Neural progenitor cell (in vitro differentiated cells): ENCODE measurements around the gene UBXN1. TPM values are rescaled to one million over a fixed set of nuclear protein-coding genes. Genes with fewer than 3 reads are reported as not detected.

Source experiments
- DNase-seq: peaks from one replicate; pipeline ENCODE4 v3.0.0-alpha.2; 2016; ENCODE audit warnings: low spot score
- H2AFZ ChIP-seq: fragments of 200-600 bp; sonication (generic); replicated peaks from 2 replicates; pipeline ENCODE4 v1.6.1; 2016; ENCODE audit warnings: antibody characterized with exemption
- H3F3A ChIP-seq: fragments of 200-600 bp; sonication (generic); 2 replicates; pipeline ENCODE4 v1.6.1; 2016; ENCODE audit warnings: antibody characterized with exemption, low read depth
- H3K27ac ChIP-seq: fragments of 200-600 bp; sonication (generic); 2 replicates; pipeline ENCODE4 v1.5.1; 2016; ENCODE audit warnings: mild to moderate bottlenecking
- H3K27me3 ChIP-seq: fragments of 200-600 bp; sonication (generic); 2 replicates; pipeline ENCODE4 v1.6.1; 2016; ENCODE audit warnings: mild to moderate bottlenecking, moderate library complexity
- H3K36me3 ChIP-seq: fragments of 200-600 bp; sonication (generic); 2 replicates; pipeline ENCODE4 v1.5.1; 2016
- H3K4me1 ChIP-seq: fragments of 200-600 bp; sonication (generic); 2 replicates; pipeline ENCODE4 v1.6.1; 2016; ENCODE audit warnings: mixed run types
- H3K4me2 ChIP-seq: fragments of 200-600 bp; sonication (generic); 2 replicates; pipeline ENCODE4 v1.6.1; 2016
- H3K4me3 ChIP-seq: fragments of 200-600 bp; sonication (generic); 2 replicates; pipeline ENCODE4 v1.5.1; 2016
- H3K79me2 ChIP-seq: fragments of 200-600 bp; sonication (generic); 2 replicates; pipeline ENCODE4 v1.6.1; 2016; ENCODE audit warnings: low read depth
- H3K9ac ChIP-seq: fragments of 200-600 bp; sonication (generic); 2 replicates; pipeline ENCODE4 v1.6.1; 2016
- H3K9me3 ChIP-seq: fragments of 200-600 bp; sonication (generic); 2 replicates; pipeline ENCODE4 v1.5.1; 2016; ENCODE audit warnings: low read depth
- H4K20me1 ChIP-seq: fragments of 200-600 bp; sonication (generic); 2 replicates; pipeline ENCODE4 v1.6.1; 2016; ENCODE audit warnings: low read depth
- H3K27ac Mint-ChIP-seq: 3 replicates; pipeline ENCODE4 v1.8.0; 2021; ENCODE audit warnings: mixed read lengths
- H3K27me3 Mint-ChIP-seq: 2 replicates; pipeline ENCODE4 v1.8.0; 2022; ENCODE audit warnings: low read depth, mild to moderate bottlenecking, inconsistent platforms, moderate library complexity, mixed read lengths; ENCODE audit not compliant: insufficient read depth
- H3K36me3 Mint-ChIP-seq: 3 replicates; pipeline ENCODE4 v1.8.0; 2021; ENCODE audit warnings: mixed read lengths
- H3K4me1 Mint-ChIP-seq: 3 replicates; pipeline ENCODE4 v1.8.0; 2021; ENCODE audit warnings: mixed read lengths
- H3K4me3 Mint-ChIP-seq: 3 replicates; pipeline ENCODE4 v1.8.0; 2021; ENCODE audit warnings: mild to moderate bottlenecking, moderate library complexity, mixed read lengths
- H3K9me3 Mint-ChIP-seq: 3 replicates; pipeline ENCODE4 v1.8.0; 2020; ENCODE audit warnings: mixed read lengths
- CTCF ChIP-seq: fragments of 200-600 bp; sonication (generic); IDR thresholded peaks from 2 replicates; pipeline ENCODE4 v1.5.1; 2017; ENCODE audit warnings: antibody characterized with exemption, mild to moderate bottlenecking
- EZH2 ChIP-seq: fragments of 200-600 bp; sonication (generic); IDR thresholded peaks from 2 replicates; pipeline ENCODE4 v1.6.1; 2017; ENCODE audit warnings: antibody characterized with exemption, mild to moderate bottlenecking, moderate library complexity
- EZH2phosphoT487 ChIP-seq: fragments of 200-600 bp; sonication (generic); IDR thresholded peaks from 2 replicates; pipeline ENCODE4 v1.6.1; 2017; ENCODE audit warnings: antibody characterized with exemption
- total RNA-seq: library from RNA; depleted of rRNA; stranded (reverse); fragments of >200 nt; gene quantifications from 2 replicates; pipeline ENCODE4 v1.2.3, GENCODE V29; 2015; ENCODE audit warnings: low replicate concordance

UBXN1 gene
- total RNA-seq, 1 donor from 2014 or later: 60.7 TPM

GRCh38 chr11:62725646-62726045 lies 46.8 kb upstream of the UBXN1 start:
- DNase-seq: no peak
- H3K4me1 ChIP-seq: peaks cover 18% of the 10 kb centered on the region
- peak overlapping the region; percentile 85 for H3K9ac ChIP-seq
- peak overlapping the region; percentile 93 for H3K4me3 Mint-ChIP-seq
- peaks cover 54% of the 10 kb centered on the region for H3K4me1 Mint-ChIP-seq
- peak overlapping the region; percentile 95 for H3K4me2 ChIP-seq
- H3K27ac Mint-ChIP-seq: peak overlapping the region; percentile 59
- H3F3A ChIP-seq: peaks cover 68% of the 10 kb centered on the region
- peak overlapping the region; percentile 96 for H3K27ac ChIP-seq
- H3K9me3 Mint-ChIP-seq: no peaks in the 10 kb centered on the region
- TF ChIP-seq EZH2 (no peak), EZH2phosphoT487 (no peak), CTCF (no peak)
- no peak overlapping the region for H2AFZ ChIP-seq
- peaks cover 54% of the 10 kb centered on the region for H4K20me1 ChIP-seq
- peaks cover 86% of the 10 kb centered on the region for H3K79me2 ChIP-seq
- H3K4me3 ChIP-seq: peak overlapping the region; percentile 79
- H3K36me3 ChIP-seq: peaks cover 32% of the 10 kb centered on the region
- H3K27me3 ChIP-seq: no peaks in the 10 kb centered on the region
- H3K27me3 Mint-ChIP-seq: peaks cover 12% of the 10 kb centered on the region
- H3K9me3 ChIP-seq: no peaks in the 10 kb centered on the region
- H3K36me3 Mint-ChIP-seq: peaks cover 42% of the 10 kb centered on the region

GRCh38 chr11:62724171-62724570 lies 45.3 kb upstream of the UBXN1 start:
- Mint-ChIP-seq H3K27me3 (peaks cover 9% of the 10 kb centered on the region), H3K36me3 (peaks cover 53% of the 10 kb centered on the region), H3K9me3 (no peaks in the 10 kb centered on the region), H3K27ac (no peak overlapping the region), H3K4me3 (peak overlapping the region; percentile 93), H3K4me1 (peaks cover 46% of the 10 kb centered on the region)
- Histone ChIP-seq H3K4me3 (peak overlapping the region; percentile 79), H4K20me1 (peaks cover 50% of the 10 kb centered on the region), H3K4me2 (peak overlapping the region; percentile 95), H3K4me1 (peaks cover 11% of the 10 kb centered on the region), H3K27me3 (no peaks in the 10 kb centered on the region), H3F3A (peaks cover 78% of the 10 kb centered on the region), H3K9ac (peak overlapping the region; percentile 85), H3K79me2 (peaks cover 85% of the 10 kb centered on the region), H3K27ac (peak overlapping the region; percentile 4), H2AFZ (no peak overlapping the region), H3K9me3 (no peaks in the 10 kb centered on the region), H3K36me3 (peaks cover 42% of the 10 kb centered on the region)
- DNase-seq: no peak
- no peak for TF ChIP-seq EZH2phosphoT487
- TF ChIP-seq EZH2: no peak
- TF ChIP-seq CTCF: no peak

GRCh38 chr11:62721994-62722393 lies 43.1 kb upstream of the UBXN1 start:
- peaks cover 56% of the 10 kb centered on the region for H4K20me1 ChIP-seq
- H3K4me3 ChIP-seq: no peak overlapping the region
- no peak overlapping the region for H2AFZ ChIP-seq
- Mint-ChIP-seq H3K36me3 (peaks cover 64% of the 10 kb centered on the region), H3K4me3 (peak overlapping the region; percentile 52), H3K9me3 (no peaks in the 10 kb centered on the region), H3K4me1 (peaks cover 41% of the 10 kb centered on the region), H3K27me3 (peaks cover 7% of the 10 kb centered on the region), H3K27ac (no peak overlapping the region)
- peaks cover 42% of the 10 kb centered on the region for H3K36me3 ChIP-seq
- TF ChIP-seq EZH2phosphoT487 (no peak), EZH2 (no peak), CTCF (peak; percentile 29)
- H3K9me3 ChIP-seq: no peaks in the 10 kb centered on the region
- no peaks in the 10 kb centered on the region for H3K27me3 ChIP-seq
- no peak overlapping the region for H3K4me2 ChIP-seq
- H3K79me2 ChIP-seq: peaks cover 96% of the 10 kb centered on the region
- DNase-seq: peak; percentile 51
- H3F3A ChIP-seq: peaks cover 74% of the 10 kb centered on the region
- peaks cover 11% of the 10 kb centered on the region for H3K4me1 ChIP-seq
- H3K9ac ChIP-seq: no peak overlapping the region
- H3K27ac ChIP-seq: peak overlapping the region; percentile 13
